ENCODE data around the gene TMEM19.

TMEM19 gene

GRCh38 chr12:71642264-71642663 is 43.6 kb upstream of the TMEM19 start:
- no peak for TF ChIP-seq CTCF (IDR thresholded peaks at IDR 0.05; ENCODE audit: insufficient read depth, low read length, missing control alignments)
- DNase-seq (ENCODE audit: low read depth, low spot score), result no peak
- H3K4me3 ChIP-seq (ENCODE audit: low read depth, low read length), result no peak overlapping the region
- CTCF ChIA-PET, result interaction anchor here (1.2 kb wide), 1 partner anchor 105 kb away, joined by 7 read pairs; no protein-coding TSS in a partner anchor
- POLR2A ChIA-PET, result no interaction called here

DNA sequence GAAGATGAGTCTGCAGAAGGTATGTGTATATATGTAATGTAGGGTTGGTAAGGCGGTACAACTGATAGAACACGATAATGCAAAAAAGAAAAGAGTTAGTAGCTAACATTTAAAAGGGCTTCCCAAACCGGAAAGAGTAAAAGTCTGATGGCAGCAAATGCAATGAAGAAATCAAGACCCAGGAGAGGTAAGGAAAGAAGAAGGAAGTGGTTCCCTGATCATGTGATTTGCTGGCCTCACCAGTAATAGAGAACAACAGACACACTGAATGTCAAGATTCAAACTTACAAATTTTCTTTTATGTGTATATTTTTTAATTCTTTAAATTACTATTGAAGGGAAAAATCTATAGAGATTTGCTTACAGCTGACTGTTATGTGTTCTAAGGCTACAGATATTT is 40.6 kb upstream of the TMEM19 start:
- H3K4me3 ChIP-seq (ENCODE audit: low read depth, low read length), result no peak overlapping the region
- no peak for TF ChIP-seq CTCF (IDR thresholded peaks at IDR 0.05; ENCODE audit: insufficient read depth, low read length, missing control alignments)
- CTCF ChIA-PET, result interaction anchor here (0.6 to 5.6 kb wide), 6 partner anchors 9 to 1100 kb away, joined by 3 to 37 read pairs (median 4); no protein-coding TSS in a partner anchor
- no peak for DNase-seq (ENCODE audit: low read depth, low spot score)
- POLR2A ChIA-PET, result no interaction called here

DNA sequence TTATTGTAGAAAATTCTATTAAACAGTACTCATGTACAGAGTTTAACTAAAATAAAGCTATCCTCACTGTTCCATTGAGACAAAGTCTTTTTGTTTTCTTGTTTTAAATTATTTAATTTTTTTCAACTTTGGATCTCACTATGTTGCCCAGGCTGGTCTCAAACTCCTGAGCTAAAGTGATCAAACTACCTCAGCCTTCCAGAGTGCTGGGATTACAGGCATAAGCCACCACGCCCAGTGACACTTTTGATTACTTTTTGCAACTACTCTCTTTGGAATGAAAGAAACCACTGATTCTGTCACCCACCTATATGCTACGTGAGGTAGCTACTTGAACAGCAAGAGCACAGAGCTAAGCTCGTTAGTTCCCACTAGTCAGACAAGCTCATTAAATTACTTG is 39.4 kb upstream of the TMEM19 start:
- no peak for DNase-seq (ENCODE audit: low read depth, low spot score)
- POLR2A ChIA-PET, result interaction anchor here (0.7 kb wide), 1 partner anchor 17 kb away, joined by 3 read pairs; the partner anchor contains the start of gene ZFC3H1
- H3K4me3 ChIP-seq (ENCODE audit: low read depth, low read length), result no peak overlapping the region
- TF ChIP-seq CTCF (IDR thresholded peaks at IDR 0.05; ENCODE audit: insufficient read depth, low read length, missing control alignments), result no peak
- CTCF ChIA-PET, result interaction anchor here (1.2 to 5.6 kb wide), 5 partner anchors 8 to 100 kb away, joined by 4 to 37 read pairs (median 5); no protein-coding TSS in a partner anchor

GRCh38 chr12:71648537-71648936 is 37.3 kb upstream of the TMEM19 start:
- ChIA-PET POLR2A (no interaction called here), CTCF (interaction anchor here (0.7 to 5.6 kb wide), 3 partner anchors 9 to 99 kb away, joined by 3 to 34 read pairs (median 3); no protein-coding TSS in a partner anchor)
- TF ChIP-seq CTCF (IDR thresholded peaks at IDR 0.05; ENCODE audit: insufficient read depth, low read length, missing control alignments), result no peak
- no peak for DNase-seq (ENCODE audit: low read depth, low spot score)
- H3K4me3 ChIP-seq (ENCODE audit: low read depth, low read length), result no peak overlapping the region

DNA sequence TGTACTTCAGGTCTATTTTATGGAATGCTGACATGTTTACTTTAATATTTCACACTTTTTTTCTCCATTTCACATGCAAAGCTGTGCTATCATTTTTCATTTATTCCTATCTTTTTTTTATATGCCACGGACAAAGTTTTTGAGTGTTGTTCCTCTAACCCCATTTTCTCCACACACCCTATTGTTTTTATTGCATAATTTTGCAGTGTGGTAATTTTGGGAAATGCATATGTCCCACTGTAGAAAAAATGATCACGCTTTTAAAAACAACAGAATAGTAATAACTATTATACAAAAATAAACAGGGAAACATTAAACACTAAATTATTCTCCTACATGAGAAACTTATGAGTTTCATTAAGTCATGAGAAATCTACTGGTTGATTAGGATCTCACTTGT is 36.5 kb upstream of the TMEM19 start:
- POLR2A ChIA-PET, result no interaction called here
- no peak for DNase-seq (ENCODE audit: low read depth, low spot score)
- CTCF ChIA-PET, result interaction anchor here (5.6 kb wide), 1 partner anchor 13 kb away, joined by 34 read pairs; no protein-coding TSS in a partner anchor
- no peak overlapping the region for H3K4me3 ChIP-seq (ENCODE audit: low read depth, low read length)
- TF ChIP-seq CTCF (IDR thresholded peaks at IDR 0.05; ENCODE audit: insufficient read depth, low read length, missing control alignments), result no peak

GRCh38 chr12:71652656-71653055 is 33.2 kb upstream of the TMEM19 start:
- CTCF ChIA-PET, result interaction anchor here (3.8 kb wide), 1 partner anchor 94 kb away, joined by 16 read pairs; no protein-coding TSS in a partner anchor
- no peak for DNase-seq (ENCODE audit: low read depth, low spot score)
- TF ChIP-seq CTCF (IDR thresholded peaks at IDR 0.05; ENCODE audit: insufficient read depth, low read length, missing control alignments), result no peak
- no peak overlapping the region for H3K4me3 ChIP-seq (ENCODE audit: low read depth, low read length)
- POLR2A ChIA-PET, result no interaction called here

Data from AG04449 (cell line).